Small intestine (tissue), 7 donors: ENCODE measurements around the gene LCE1D. TPM values are rescaled to one million over a fixed set of nuclear protein-coding genes. Genes with fewer than 3 reads are reported as not detected.

Experiments
- DNase-seq, 2 donors: peaks; one replicate each; pipeline versions ENCODE4 v3.0.0 to v3.0.0-alpha.2; 2013
- FAIRE-seq: peaks from 2 replicates; lab custom pipeline; 2012; peaks lifted over from hg19 to GRCh38; lab: Jason Lieb, UNC
- H3K27ac ChIP-seq, 3 donors: one replicate each; pipeline ENCODE4 v1.5.1; 2013; ENCODE audit warnings: low read length in 2 of 3, mild to moderate bottlenecking in 2 of 3, control low read depth in 1 of 3, inconsistent platforms in 1 of 3, low read depth in 1 of 3, moderate library complexity in 1 of 3
- H3K27me3 ChIP-seq, 3 donors: one replicate each; pipeline ENCODE4 v1.6.1; 2013; ENCODE audit warnings: low read length in 3 of 3, inconsistent platforms in 1 of 3; ENCODE audit not compliant: control insufficient read depth in 3 of 3, insufficient read depth in 3 of 3
- H3K36me3 ChIP-seq, 3 donors: one replicate each; pipeline ENCODE4 v1.6.1; 2013; ENCODE audit warnings: low read length in 3 of 3, inconsistent platforms in 1 of 3, low read depth in 1 of 3, mild to moderate bottlenecking in 1 of 3, moderate library complexity in 1 of 3; ENCODE audit not compliant: control insufficient read depth in 3 of 3, insufficient read depth in 2 of 3
- H3K4me1 ChIP-seq, 3 donors: one replicate each; pipeline ENCODE4 v1.6.1; 2013; ENCODE audit warnings: low read length in 2 of 3, inconsistent platforms in 1 of 3, low read depth in 1 of 3, mild to moderate bottlenecking in 1 of 3, moderate library complexity in 1 of 3; ENCODE audit not compliant: control insufficient read depth in 3 of 3, insufficient read depth in 2 of 3
- H3K4me3 ChIP-seq, 3 donors: one replicate each; pipeline ENCODE4 v1.5.1; 2013; ENCODE audit warnings: low read length in 3 of 3, control low read depth in 1 of 3, inconsistent platforms in 1 of 3, low read depth in 1 of 3, mild to moderate bottlenecking in 1 of 3, moderate library complexity in 1 of 3
- H3K9me3 ChIP-seq, 2 donors: one replicate each; pipeline ENCODE4 v1.6.1; 2013; ENCODE audit warnings: low read depth in 1 of 2, low read length in 1 of 2; ENCODE audit not compliant: control insufficient read depth in 2 of 2, insufficient read depth in 1 of 2
- WGBS, 3 donors: extraction: QIAGEN DNeasy Blood & Tissue Kit; methylation state at CpG; one replicate each; pipeline ENCODE4 v1.1.7; 2013; 5-methylcytosine and 5-hydroxymethylcytosine counted together
- polyA plus RNA-seq, 4 donors: library from polyadenylated mRNA; stranded (reverse) in 3 of 4; unstranded in 1 of 4; fragments of 200-250 nt in 3 of 4; fragments of 120-200 nt in 1 of 4; gene quantifications; one replicate each; pipeline versions ENCODE4 v1.2.1 to v1.2.3, GENCODE V29; 2013
- donor health status: healthy with polysubstance abuse.
- donor health status: control.
- donor health status: control.
- donor health status: Bipolar disorder and iron deficiency.
- donor health status: healthy.

The LCE1D gene
- polyA plus RNA-seq, 4 donors, result not detected

GRCh38 chr1:152786077-152786476 is 10.4 kb upstream of the LCE1D start, which contains the start of gene LCE1E:
Gene LCE1E (plus strand): TSS chr1:152786257. CDS start chr1:152787300, 1,043 bp downstream.
- Histone ChIP-seq H3K27me3 (no peaks in the 10 kb centered on the region), H3K9me3 (no peaks in the 10 kb centered on the region), H3K36me3 (no peaks in the 10 kb centered on the region), H3K4me3 (no peak within 1 kb of the TSS), H3K27ac (no peak within 1 kb of the TSS), H3K4me1 (no peaks in the 10 kb centered on the region)
- WGBS, 3 donors, result 31 to 38% (median 31%) methylated on average over 2 of the region's 2 CpGs
- DNase-seq, result no peak
- no peak for FAIRE-seq

GRCh38 chr1:152795686-152796085 is 835 bp upstream of the LCE1D start:
- FAIRE-seq (no peak), DNase-seq (no peak)
- 54 to 65% (median 58%) methylated on average over 4 of the region's 4 CpGs for WGBS, 3 donors
- H3K4me3 ChIP-seq, result no peak overlapping the region
- H3K27ac ChIP-seq, result no peak overlapping the region
- H3K4me1 ChIP-seq, result no peaks in the 10 kb centered on the region
- H3K9me3 ChIP-seq, result no peaks in the 10 kb centered on the region
- H3K27me3 ChIP-seq, result no peaks in the 10 kb centered on the region
- no peaks in the 10 kb centered on the region for H3K36me3 ChIP-seq

DNA sequence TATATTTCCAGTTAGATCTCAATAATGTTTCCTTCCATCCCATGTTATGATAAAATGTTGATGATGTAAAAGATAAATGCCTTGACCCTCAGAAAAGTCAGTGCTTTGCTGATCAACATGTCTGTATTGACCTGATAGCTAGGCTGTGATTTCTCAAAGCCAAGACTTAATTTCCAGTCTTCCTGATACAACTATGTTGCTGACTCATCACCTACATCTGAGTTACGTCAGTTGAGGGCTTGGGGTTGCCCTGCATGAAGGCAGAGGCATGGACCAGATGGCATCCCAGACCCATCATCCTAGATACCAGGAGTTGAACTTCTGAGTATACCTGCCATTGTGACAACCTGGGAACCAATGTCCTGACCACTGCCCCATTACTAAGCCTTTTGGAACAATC is 4.8 kb downstream of the LCE1D start:
- Histone ChIP-seq H3K4me3 (no peak overlapping the region), H3K27me3 (no peaks in the 10 kb centered on the region), H3K4me1 (no peaks in the 10 kb centered on the region), H3K9me3 (no peaks in the 10 kb centered on the region), H3K27ac (no peak overlapping the region), H3K36me3 (no peaks in the 10 kb centered on the region)
- FAIRE-seq (no peak), DNase-seq (no peak)
- WGBS, 3 donors, result 54 to 63% (median 57%) methylated on average over 1 of the region's 1 CpG

DNA sequence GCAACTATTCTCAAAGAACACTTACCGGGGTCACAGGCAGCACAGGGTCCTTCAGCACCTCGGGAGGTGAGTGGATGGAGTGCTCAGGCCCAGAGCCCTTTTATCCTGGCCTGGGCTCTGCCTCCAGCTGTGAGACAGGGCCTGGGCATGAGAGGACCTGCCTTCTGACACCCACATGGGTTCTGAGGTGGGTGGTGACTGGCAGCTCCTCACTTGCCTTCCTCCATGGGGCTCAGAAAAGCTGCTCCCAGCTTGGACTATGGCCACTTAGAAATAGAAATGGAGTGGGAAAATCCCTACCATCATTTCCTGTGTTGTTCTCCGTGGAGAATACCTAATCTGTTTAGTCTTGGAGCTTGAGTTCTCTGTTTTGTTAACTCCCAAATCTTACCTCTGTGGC is 10.1 kb downstream of the LCE1D start, which contains the start of gene LCE1C:
LCE1C (minus strand) TSS at position 76 of the 400 bp plus-strand sequence. CDS start 1,173 bp downstream, outside the sequence.
- 41 to 57% (median 45%) methylated on average over 3 of the region's 3 CpGs for WGBS, 3 donors
- Histone ChIP-seq H3K4me1 (no peaks in the 10 kb centered on the region), H3K4me3 (no peak within 1 kb of the TSS), H3K27me3 (no peaks in the 10 kb centered on the region), H3K27ac (no peak within 1 kb of the TSS), H3K36me3 (no peaks in the 10 kb centered on the region), H3K9me3 (no peaks in the 10 kb centered on the region)
- FAIRE-seq, result no peak
- no peak for DNase-seq

GRCh38 chr1:152811050-152811449 is 14.5 kb downstream of the LCE1D start:
- Histone ChIP-seq H3K4me1 (no peaks in the 10 kb centered on the region), H3K27me3 (no peaks in the 10 kb centered on the region), H3K4me3 (no peak overlapping the region), H3K36me3 (no peaks in the 10 kb centered on the region), H3K27ac (no peak overlapping the region), H3K9me3 (no peaks in the 10 kb centered on the region)
- FAIRE-seq, result no peak
- WGBS, 3 donors, result 61 to 77% (median 76%) methylated on average over 2 of the region's 2 CpGs
- no peak for DNase-seq

GRCh38 chr1:152811671-152812070 is 15.2 kb downstream of the LCE1D start, which contains the start of gene LCE1B:
Gene LCE1B (plus strand): TSS chr1:152811971. CDS start chr1:152812447, 476 bp downstream.
- H3K4me3 ChIP-seq, result no peak within 1 kb of the TSS
- H3K4me1 ChIP-seq, result no peaks in the 10 kb centered on the region
- WGBS, 3 donors, result 60 to 94% (median 80%) methylated on average over 2 of the region's 2 CpGs
- no peaks in the 10 kb centered on the region for H3K27me3 ChIP-seq
- FAIRE-seq (no peak), DNase-seq (no peak)
- H3K9me3 ChIP-seq, result no peaks in the 10 kb centered on the region
- no peaks in the 10 kb centered on the region for H3K36me3 ChIP-seq
- no peak within 1 kb of the TSS for H3K27ac ChIP-seq

DNA sequence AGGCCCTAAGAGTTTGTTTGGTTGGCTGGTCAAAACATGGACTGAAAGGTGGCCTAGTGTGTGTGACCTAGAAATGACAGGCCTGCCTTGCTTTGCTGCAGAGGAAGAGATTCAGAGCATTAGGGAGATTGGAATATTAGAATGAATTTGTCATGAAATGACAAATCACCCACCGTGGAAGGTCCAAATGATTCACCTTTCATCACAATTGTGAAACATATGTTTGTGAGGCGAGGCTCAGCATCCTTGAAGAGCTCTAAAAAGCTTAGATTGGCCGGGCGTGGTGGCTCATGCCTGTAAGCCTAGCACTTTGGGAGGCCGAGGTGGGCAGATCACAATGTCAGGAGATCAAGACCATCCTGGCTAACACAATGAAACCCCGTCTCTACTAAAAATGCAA is 20.8 kb downstream of the LCE1D start:
- H3K9me3 ChIP-seq, result no peaks in the 10 kb centered on the region
- H3K27ac ChIP-seq, result no peak overlapping the region
- 82 to 89% (median 82%) methylated on average over 6 of the region's 6 CpGs for WGBS, 3 donors
- DNase-seq, result no peak
- FAIRE-seq, result no peak
- no peaks in the 10 kb centered on the region for H3K4me1 ChIP-seq
- no peaks in the 10 kb centered on the region for H3K27me3 ChIP-seq
- H3K4me3 ChIP-seq, result no peak overlapping the region
- H3K36me3 ChIP-seq, result no peaks in the 10 kb centered on the region

- no peak for FAIRE-seq
- Histone ChIP-seq H3K4me1 (no peaks in the 10 kb centered on the region), H3K36me3 (no peaks in the 10 kb centered on the region), H3K4me3 (no peak overlapping the region), H3K9me3 (no peaks in the 10 kb centered on the region), H3K27ac (no peak overlapping the region), H3K27me3 (peaks cover 0 to 3% (median 2%) of the 10 kb centered on the region in 3 donors)
- WGBS, 3 donors, result 36 to 40% (median 37%) methylated on average over 5 of the region's 5 CpGs
- no peak for DNase-seq
These were observed 26.8 kb downstream of the LCE1D start for GRCh38 chr1:152823294-152823693.

- Histone ChIP-seq H3K9me3 (no peaks in the 10 kb centered on the region), H3K4me3 (no peak overlapping the region), H3K36me3 (no peaks in the 10 kb centered on the region), H3K4me1 (no peaks in the 10 kb centered on the region), H3K27ac (no peak overlapping the region), H3K27me3 (peaks cover 0 to 5% (median 2%) of the 10 kb centered on the region in 3 donors)
- FAIRE-seq (no peak), DNase-seq (no peak)
These were observed 28.4 kb downstream of the LCE1D start for GRCh38 chr1:152824964-152825363.
